ENCODE data around the gene FBXL19.

Gene FBXL19

GRCh38 chr16:30892670-30893416 lies 30.5 kb upstream of the FBXL19 start:
- TF ChIP-seq ZFX (IDR thresholded peaks at IDR 0.05) (no peak), CTCF (conservative IDR thresholded peaks at IDR 0.05) (no peak)
- peak overlapping the region; percentile 93 for H3K27ac ChIP-seq

GRCh38 chr16:30893417-30893743 lies 30.0 kb upstream of the FBXL19 start:
- TF ChIP-seq ZFX (IDR thresholded peaks at IDR 0.05) (no peak), CTCF (conservative IDR thresholded peaks at IDR 0.05) (no peak)

GRCh38 chr16:30893744-30894539 lies 29.4 kb upstream of the FBXL19 start, which contains the start of gene BCL7C:
BCL7C (minus strand) TSS chr16:30894077; CDS start chr16:30893944, 133 bp downstream.
- TF ChIP-seq ZFX (IDR thresholded peaks at IDR 0.05) (peak; percentile 48; the same call in 1 of the 2 replicates), CTCF (conservative IDR thresholded peaks at IDR 0.05) (peak; percentile 79)
- H3K27ac ChIP-seq = peak within 1 kb of the TSS; percentile 93

More at GRCh38 chr16:30893417-30893743, 30.0 kb upstream of the FBXL19 start:
- peak overlapping the region; percentile 93 for H3K27ac ChIP-seq

GRCh38 chr16:30894540-30895368 lies 28.6 kb upstream of the FBXL19 start:
- H3K27ac ChIP-seq = peak overlapping the region; percentile 93
- TF ChIP-seq CTCF (conservative IDR thresholded peaks at IDR 0.05) (no peak), ZFX (IDR thresholded peaks at IDR 0.05) (no peak)

- peak overlapping the region; percentile 93 for H3K27ac ChIP-seq
- TF ChIP-seq ZFX (IDR thresholded peaks at IDR 0.05) (no peak), CTCF (conservative IDR thresholded peaks at IDR 0.05) (no peak)
Measured at GRCh38 chr16:30895627-30896260, 27.6 kb upstream of the FBXL19 start.

GRCh38 chr16:30896261-30896888 lies 27.0 kb upstream of the FBXL19 start, which contains the start of gene CTF1:
CTF1 (plus strand) TSS chr16:30896614; CDS start chr16:30896644, 30 bp downstream.
- TF ChIP-seq ZFX (IDR thresholded peaks at IDR 0.05) (no peak), CTCF (conservative IDR thresholded peaks at IDR 0.05) (no peak)
- peak within 1 kb of the TSS; percentile 93 for H3K27ac ChIP-seq
